NCI-H748 (cell line): ENCODE measurements around the gene COPS7A.

Experiments
- DNase-seq: peaks from one replicate; lab custom pipeline; 2025; ENCODE audit not compliant: unreplicated experiment; lab: John Stamatoyannopoulos, UW

The COPS7A gene

GRCh38 chr12:6723607-6724408 lies at the start of gene COPS7A:
TSS of gene COPS7A (plus strand) at chr12:6724046. CDS start at chr12:6724657, 611 bp downstream.
- peak; percentile 99 for DNase-seq

GRCh38 chr12:6676962-6677361 lies 46.9 kb upstream of the COPS7A start:
- DNase-seq = no peak

GRCh38 chr12:6684609-6685008 lies 39.2 kb upstream of the COPS7A start:
- DNase-seq = peak; percentile 31

- DNase-seq = no peak
Observed at GRCh38 chr12:6685814-6686213, 38.0 kb upstream of the COPS7A start.

GRCh38 chr12:6688543-6688998 lies 35.3 kb upstream of the COPS7A start:
- no peak for DNase-seq

- peak; percentile 99 for DNase-seq
Observed at GRCh38 chr12:6688999-6689882, 34.6 kb upstream of the COPS7A start, which contains the start of gene ZNF384. TSS of gene ZNF384 (minus strand) at chr12:6689375. CDS start at chr12:6679520, 9,855 bp downstream.

GRCh38 chr12:6691473-6691872 lies 32.4 kb upstream of the COPS7A start:
- DNase-seq = no peak

- peak; percentile 2 for DNase-seq
Observed at GRCh38 chr12:6692888-6693287, 31.0 kb upstream of the COPS7A start.

- DNase-seq = no peak
Observed at GRCh38 chr12:6693832-6694355, 30.0 kb upstream of the COPS7A start.

GRCh38 chr12:6694701-6695100 lies 29.1 kb upstream of the COPS7A start:
- DNase-seq = no peak

- no peak for DNase-seq
Observed at GRCh38 chr12:6695313-6696045, 28.4 kb upstream of the COPS7A start.

GRCh38 chr12:6696690-6697583 lies 26.9 kb upstream of the COPS7A start:
- no peak for DNase-seq

GRCh38 chr12:6697584-6698351 lies 26.1 kb upstream of the COPS7A start:
- DNase-seq = peak; percentile 24

- no peak for DNase-seq
Observed at GRCh38 chr12:6698352-6699046, 25.3 kb upstream of the COPS7A start.

- no peak for DNase-seq
Observed at GRCh38 chr12:6699259-6699988, 24.4 kb upstream of the COPS7A start.

- peak; percentile 36 for DNase-seq
Observed at GRCh38 chr12:6699989-6700645, 23.7 kb upstream of the COPS7A start.

- DNase-seq = peak; percentile 45
Observed at GRCh38 chr12:6700646-6701051, 23.2 kb upstream of the COPS7A start, which contains the start of gene PIANP. TSS of gene PIANP (minus strand) at chr12:6700815. CDS start at chr12:6698061, 2,754 bp downstream.
